Stimulated activated CD8-positive, alpha-beta memory T cell treated with anti-CD3 and anti-CD28 coated beads, Interleukin-2, amount 100 ng/mL, for 1 hour (primary cell): ENCODE data around the gene GLB1L.
A peak's percentile ranks its signal among the peaks of the same experiment; 100 is the strongest.
"Not testable (repeated sequence)": the region's sequence is repeated elsewhere in the genome, so short reads cannot be mapped to it uniquely, and the experiment has no call there.

Experiments
- DNase-seq, 2 donors: peaks; one replicate each; pipeline ENCODE4 v3.0.0-alpha.2; 2020; ENCODE audit warnings: low read depth in 2 of 2

Gene GLB1L

GRCh38 chr2:219245148-219245898, at the start of gene GLB1L, which contains the start of gene STK16:
Gene GLB1L, minus strand, starts transcription at chr2:219245444. Its CDS starts 1,871 bp downstream, at chr2:219243573.
Gene STK16, plus strand, starts transcription at chr2:219245479. Its CDS starts 521 bp downstream, at chr2:219246000.
- DNase-seq: peak; percentile 80 to 82

- peak; percentile 80 to 81 for DNase-seq
Measured at GRCh38 chr2:219294356-219295351, 49.4 kb upstream of the GLB1L start.

GRCh38 chr2:219293736-219294231, 48.5 kb upstream of the GLB1L start:
- DNase-seq: no peak

GRCh38 chr2:219292616-219293015, 47.4 kb upstream of the GLB1L start:
- no peak for DNase-seq

DNA sequence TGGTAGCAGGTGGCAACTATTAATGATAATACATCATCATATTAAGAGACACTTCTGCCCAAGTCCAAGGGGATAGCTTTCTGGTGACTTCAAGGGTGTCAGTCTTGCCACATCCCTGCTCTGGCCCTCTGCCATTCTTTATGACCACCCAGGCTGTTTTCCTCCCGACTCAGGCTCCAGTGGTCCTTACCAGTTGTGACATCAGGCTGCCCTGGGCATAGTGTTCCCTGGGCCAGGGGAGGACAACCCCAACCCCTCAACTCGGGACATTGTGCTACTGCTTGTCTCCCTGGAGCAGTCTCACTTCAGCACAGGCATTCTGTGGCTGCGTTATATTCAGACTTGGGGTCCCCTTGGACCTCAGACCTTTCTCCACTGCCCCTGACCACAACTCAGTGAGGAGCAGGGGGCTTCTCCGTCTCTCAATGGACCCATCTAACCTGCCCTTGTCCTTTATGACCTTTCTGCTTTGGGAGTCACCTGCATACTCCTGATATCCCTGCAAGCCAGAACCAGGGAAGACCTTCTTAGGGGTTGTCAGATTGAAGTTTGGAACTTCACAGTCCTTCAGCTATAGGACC, 46.8 kb upstream of the GLB1L start:
- no peak for DNase-seq

GRCh38 chr2:219291394-219291793, 46.1 kb upstream of the GLB1L start:
- DNase-seq: no peak

- DNase-seq: no peak
Measured at GRCh38 chr2:219290381-219291171, 45.3 kb upstream of the GLB1L start.

- no peak for DNase-seq
Measured at GRCh38 chr2:219289537-219290361, 44.5 kb upstream of the GLB1L start.

DNA sequence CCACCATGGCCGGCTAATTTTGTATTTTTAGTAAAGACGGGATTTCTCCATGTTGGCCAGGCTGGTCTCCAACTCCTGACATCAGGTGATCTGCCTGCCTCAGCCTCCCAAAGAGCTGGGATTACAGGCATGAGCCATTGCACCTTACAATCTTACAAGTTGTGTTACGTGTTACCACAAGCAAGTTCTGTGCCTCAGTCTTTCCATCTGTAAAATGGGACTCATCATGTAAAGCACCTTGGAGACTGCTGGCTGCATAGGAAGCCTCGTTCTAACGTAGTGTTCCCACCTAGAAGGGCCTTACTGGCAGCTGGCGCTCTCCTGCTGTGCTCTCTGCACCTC, 43.9 kb upstream of the GLB1L start:
- no peak for DNase-seq

DNA sequence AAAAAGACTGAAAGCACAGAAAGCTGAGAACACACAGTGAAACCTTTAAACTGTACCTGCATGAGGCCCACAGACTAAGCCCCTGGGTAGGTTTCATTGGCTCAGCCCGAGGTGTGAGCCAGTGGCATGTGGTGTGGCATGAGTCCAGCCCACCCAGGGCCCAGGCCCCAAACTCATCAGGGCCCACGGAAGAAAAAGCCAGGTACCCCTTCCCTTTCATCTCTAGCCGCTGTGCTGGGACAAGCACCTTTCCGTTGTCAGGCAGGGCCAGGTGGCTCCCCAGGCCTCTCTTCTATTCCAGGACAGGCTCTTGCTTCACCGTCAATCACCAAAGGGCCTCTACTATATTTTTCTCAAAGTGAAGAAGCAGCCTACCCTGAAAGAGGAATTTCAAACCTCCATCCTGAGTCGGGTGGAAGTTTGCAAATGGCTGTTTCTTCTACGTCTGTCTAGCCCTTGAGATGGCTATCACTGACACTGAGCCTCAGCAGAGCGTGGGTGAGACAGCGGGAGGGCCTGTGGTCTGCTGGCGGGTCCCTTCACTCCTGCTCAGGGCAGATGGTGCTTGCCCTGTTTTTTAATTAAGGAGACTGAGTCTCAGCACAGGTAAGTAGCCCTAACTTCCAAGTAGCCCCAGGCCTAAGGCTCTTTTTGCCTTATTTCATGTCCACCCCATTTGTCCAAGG, 42.5 kb upstream of the GLB1L start:
- no peak for DNase-seq

DNA sequence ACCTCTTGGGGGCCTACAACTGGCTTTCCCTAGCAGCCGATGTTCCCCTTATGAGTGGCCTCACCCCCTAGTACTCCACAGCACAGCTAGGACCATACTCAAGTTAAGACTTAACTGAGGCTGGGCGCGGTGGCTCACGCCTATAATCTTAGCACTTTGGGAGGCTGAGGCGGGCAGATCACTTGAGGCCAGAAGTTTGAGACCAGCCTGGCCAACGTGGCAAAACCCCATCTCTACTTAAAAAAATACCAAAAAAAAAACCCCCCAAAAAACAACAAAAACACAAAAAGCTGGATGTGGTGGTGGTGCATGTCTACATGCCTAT, 41.8 kb upstream of the GLB1L start:
- DNase-seq: not testable (repeated sequence)

DNA sequence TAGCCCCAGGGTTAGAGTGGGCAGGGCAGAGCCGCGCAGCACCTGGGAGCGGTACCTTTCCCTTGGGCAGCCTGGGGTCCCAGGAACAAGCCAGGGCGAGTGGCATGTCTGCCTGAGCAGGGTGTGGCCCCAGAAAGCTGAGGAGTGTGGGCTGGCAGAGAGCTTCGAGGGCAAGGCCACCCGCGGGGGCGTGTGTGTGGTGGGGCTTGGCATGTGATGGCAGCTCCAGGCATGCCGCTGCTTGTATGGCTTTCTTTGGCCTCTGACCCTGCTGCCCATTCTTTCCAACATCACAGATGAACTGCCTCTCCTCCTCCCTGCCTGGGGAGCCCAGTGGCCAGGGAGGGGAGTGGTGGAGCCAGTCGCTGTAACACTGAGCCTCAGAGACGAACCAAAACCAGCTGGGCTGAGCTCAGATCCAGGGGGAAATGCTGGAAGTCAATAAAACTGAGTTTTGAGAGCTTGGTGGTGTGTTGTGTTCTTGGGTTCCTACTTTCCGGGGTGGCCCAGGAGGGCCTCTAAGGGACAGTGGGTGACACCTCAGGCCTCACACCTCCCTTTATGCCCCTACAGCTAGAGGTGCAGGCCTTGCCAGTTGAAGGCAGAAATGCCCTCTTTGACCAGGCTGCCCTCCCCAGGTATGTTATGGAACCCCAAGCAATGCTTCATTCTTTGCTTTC, 41.3 kb upstream of the GLB1L start:
- no peak for DNase-seq

- no peak for DNase-seq
Measured at GRCh38 chr2:219285894-219286425, 40.7 kb upstream of the GLB1L start.

GRCh38 chr2:219285373-219285735, 40.1 kb upstream of the GLB1L start:
- DNase-seq: no peak

DNA sequence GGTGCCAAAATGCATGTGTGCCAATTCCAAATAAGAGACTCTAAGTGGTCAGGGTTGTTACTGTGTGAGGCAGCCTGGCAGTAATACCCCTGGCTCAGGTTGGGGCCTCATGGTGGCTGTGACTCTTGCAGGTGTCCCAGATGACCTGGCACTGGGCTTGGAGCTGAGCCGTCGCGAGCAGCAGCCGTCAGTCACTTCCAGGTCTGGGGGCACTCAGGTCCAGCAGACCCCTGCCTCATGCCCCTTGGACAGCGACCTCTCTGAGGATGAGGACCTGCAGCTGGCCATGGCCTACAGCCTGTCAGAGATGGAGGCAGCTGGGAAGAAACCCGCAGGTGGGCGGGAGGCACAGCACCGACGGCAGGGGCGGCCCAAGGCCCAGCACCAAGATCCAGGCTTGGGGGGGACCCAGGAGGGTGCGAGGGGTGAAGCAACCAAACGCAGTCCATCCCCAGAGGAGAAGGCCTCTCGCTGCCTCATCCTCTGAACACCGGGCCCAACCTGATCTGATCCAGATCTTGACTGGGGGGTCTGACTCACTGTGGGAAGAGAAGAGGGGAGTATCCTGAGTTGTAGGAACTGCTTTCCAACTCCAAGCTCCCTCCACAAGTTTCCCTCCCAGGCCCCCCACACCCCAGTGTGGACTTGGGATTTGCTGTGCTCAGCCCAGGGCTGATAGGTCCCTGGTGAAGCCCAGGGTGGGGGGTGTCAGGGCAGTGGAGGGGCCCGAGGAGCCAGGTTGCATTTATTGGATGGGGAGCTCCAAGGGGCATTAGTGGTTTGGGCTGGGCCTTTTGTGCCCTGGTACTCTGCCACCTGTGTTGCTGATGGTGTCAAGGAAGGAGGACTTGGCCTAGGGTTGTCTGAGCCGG, 39.5 kb upstream of the GLB1L start:
- no peak for DNase-seq

GRCh38 chr2:219282943-219283581, 37.8 kb upstream of the GLB1L start:
- DNase-seq: no peak

- no peak for DNase-seq
Measured at GRCh38 chr2:219282375-219282774, 37.1 kb upstream of the GLB1L start.

DNA sequence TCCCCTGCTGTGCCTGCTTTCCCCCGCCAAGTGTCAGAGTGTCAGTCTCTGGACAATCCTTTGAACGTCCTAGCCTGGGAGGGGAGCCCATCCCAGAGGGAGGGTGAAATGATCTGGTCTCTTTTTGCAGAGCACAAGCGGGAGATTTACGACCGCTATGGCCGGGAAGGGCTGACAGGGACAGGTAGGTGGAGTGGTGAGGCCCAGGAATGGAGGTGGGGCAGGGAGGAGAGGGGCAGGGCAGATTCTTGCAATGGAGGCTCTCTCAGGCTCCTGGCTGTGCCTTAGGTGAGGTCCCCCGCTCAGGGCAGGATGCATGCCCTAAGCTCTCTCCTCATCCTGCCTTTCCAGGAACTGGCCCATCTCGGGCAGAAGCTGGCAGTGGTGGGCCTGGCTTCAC, 36.3 kb upstream of the GLB1L start:
- DNase-seq: no peak
